GM18508 (cell line): Measurements from ENCODE around the gene PRAC2.
"Not testable (repeated sequence)": the region's sequence is repeated elsewhere in the genome, so short reads cannot be mapped to it uniquely, and the experiment has no call there.

Experiments used
- ATAC-seq: cut with Tn5 transposase; IDR thresholded peaks from one replicate; pipeline ENCODE4 v1.9.1; 2021; ENCODE audit warnings: moderate number of reproducible peaks; ENCODE audit not compliant: insufficient read depth, unreplicated experiment

Gene PRAC2

DNA sequence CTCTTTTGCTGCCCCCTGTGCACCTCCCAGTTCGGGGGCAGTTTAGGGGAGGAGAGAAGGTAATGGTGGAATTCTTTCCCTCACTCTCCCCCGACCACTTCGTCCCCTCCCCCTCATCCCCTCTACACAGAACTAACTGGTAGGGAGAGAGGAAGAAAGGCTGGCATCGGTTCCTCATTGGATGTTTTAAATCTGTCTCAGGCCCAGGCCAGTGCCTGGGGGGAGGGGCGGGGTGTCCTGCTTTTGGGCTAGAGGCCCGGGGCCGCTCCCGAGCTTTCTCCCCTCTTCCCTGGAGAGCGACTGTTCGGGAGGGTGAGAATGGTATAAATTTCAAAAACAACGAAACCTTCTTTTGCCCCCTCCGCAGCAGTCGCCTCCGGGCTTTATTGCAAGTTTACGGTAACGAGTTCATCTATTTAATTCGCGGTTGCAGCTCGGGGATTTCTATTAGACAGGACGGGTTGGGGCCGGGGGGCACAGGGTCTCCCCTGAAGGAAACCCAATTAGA, at the start of gene PRAC2:
TSS of gene PRAC2 (plus strand) at position 271 of the 508 bp plus-strand sequence. CDS start 1,226 bp downstream, outside the sequence.
- no peak for ATAC-seq

DNA sequence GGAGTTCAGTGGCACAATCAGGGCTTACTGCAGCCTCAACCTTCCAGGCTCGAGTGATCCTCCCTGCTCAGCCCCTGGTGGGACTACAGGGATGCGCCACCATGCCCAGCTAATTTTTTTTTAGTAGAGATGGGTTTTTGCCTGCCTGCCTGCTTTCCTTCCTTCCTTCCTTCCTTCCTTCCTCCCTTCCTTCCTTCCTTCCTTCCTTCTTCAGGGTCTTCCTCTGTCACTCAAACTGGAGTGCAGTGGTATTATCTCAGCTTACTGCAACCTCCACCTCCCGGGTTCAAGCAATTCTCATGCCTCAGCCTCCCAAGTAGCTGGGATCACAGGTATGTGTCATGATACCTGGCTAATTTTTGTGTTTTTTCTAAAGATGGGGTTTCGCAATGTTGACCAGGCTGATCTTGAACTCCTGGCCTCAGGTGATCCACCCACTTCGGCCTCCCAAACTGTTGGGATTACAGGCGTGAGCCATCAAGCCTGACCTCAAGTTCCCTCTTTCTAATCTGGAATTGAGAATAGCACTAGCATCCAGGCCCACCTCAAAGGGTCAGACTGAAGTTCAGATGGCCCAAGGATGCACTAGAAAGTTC, 45.9 kb upstream of the PRAC2 start:
- no peak for ATAC-seq

DNA sequence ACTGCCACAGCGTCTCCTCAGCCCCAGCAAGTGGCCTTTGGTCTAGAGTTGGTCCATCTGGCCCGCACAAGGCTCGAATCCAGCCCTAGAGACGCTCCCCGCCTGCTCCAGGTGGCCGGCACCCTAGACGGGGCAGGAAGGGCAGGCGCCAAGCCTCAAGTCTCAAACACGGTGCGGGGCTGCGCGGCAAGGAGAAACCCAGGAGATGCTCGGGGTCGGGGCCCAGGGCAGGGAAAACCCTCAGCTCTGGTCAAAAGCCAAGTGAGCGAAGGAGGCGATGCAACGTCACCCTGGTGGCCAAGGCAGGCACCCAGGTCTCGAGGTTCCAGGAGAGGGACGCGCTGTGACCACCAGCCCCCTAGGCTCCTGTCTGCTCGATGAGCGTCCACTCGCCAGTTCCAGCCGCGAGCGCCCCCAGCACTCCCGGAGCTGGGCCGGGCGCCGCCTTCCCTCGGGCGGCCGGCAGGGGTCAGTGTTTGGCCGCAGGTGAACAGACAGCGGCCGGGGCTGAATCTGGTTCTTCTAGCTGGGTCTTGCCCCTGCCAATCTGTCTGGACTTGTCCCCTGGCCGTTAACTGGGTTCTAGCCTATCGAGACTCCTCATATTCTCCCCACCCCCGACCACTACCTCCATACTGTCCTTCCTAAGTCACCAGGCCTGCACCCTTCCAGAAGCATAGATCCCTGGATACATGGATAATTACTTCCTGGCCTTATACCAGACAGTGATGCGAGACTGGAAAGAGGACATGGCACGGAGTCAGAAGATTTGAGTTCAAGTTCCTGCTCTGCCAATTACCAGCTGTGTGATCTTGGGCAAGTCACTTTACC, 44.6 kb upstream of the PRAC2 start:
- no peak for ATAC-seq

DNA sequence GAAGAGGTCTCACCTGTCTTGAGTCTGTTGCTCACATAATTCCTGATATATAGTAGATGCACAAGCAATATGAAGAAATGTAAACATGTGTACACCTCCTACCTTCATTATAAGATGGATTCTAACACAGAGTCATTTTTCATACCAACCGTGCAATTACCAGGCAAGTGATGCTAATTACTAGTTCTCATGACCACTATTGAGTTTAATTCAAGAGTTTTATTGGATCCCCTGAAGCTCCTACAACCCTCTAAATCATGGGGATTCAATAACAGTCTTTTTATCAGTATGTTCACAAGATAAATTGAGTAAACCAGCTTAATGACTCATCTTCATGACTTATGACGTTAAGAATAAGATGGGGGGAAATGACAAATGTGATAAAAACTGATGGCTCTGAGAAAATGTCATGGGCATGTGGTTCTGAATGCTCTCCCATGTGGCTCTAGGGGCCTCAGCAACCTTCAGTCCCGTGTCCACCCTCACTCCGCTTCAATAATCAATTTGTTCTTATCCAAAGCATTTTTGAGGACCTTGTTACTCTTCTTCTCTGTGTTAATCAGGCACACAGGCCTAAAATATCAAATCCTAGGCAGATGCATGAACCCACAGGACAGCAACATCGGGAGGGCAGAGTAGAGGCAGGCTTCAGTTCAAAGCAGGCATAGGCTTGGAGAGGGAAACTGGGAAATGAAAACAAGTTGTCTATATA, 43.4 kb upstream of the PRAC2 start:
- no peak for ATAC-seq

DNA sequence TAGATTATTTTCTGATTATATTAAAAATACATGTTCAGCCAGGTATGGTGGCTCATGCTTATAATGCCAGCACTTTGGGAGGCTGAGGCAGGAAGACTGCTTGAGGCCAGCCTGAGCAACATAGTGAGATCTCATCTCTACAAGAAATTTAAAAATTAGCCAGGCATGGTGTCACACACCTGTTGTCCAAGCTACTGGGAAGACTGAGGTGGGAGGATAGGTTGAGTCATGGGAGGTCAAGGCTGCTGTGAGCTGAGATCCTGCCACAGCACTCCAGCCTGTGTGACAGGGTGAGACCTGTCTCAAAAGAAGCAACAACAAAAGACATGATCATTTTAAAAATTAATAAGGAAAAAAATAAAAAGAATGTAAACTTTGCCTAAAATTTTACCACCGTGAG, 41.4 kb upstream of the PRAC2 start:
- no peak for ATAC-seq

DNA sequence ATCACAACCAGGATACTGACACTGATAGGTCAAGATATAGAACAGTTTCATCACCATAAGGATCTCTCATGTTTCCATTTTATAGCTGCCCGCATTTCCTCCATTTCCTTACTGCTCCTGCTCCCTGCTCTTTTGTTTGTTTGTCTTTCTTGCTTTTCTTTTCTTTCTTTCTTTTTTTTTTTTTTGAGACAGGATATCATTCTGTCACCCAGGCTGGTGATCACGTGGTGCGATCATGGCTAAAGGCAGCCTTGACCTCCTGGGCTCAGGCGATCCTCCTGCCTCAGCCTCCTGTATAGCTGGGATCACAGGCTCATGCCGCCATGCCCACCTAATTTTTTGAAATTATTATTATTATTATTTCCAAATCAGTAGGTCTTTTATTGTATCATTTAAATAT, 32.3 kb upstream of the PRAC2 start:
- no peak for ATAC-seq

DNA sequence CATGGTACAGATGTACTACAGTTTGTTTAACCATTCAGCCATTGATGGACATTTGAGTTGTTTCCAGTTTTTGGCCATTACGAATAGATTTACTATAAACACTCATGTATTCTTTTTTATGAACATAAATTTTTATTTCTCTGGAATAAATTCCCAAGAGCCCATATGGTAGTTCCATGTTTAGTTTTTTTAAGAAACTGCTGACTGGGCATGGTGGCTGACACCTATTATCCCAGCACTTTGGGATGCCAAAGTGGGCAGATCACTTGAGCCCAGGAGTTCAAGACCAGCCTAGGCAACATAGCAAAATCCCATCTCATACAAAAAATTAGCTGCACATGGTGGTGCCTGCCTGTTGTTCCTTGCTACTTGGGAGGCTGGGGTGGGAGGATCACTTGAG, 30.9 kb upstream of the PRAC2 start:
- ATAC-seq, result no peak

DNA sequence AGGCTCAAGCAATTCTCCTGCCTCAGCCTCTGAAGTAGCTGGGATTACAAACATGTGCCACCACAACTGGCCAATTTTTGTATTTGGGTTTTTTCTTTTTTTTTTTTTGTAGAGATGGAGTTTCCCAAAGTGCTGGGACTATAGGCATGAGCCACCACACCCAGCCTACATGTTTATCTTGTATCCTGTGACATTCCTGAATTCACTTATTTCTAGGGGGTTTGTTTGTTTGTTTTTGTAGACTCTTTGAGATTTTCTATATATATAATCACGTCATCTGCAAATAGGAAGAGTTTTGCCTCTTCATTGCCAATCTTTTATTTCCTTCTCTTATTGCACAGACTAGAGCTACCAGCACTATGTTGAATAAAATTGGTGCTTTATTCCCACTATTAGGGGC, 29.8 kb upstream of the PRAC2 start:
- ATAC-seq, result no peak

DNA sequence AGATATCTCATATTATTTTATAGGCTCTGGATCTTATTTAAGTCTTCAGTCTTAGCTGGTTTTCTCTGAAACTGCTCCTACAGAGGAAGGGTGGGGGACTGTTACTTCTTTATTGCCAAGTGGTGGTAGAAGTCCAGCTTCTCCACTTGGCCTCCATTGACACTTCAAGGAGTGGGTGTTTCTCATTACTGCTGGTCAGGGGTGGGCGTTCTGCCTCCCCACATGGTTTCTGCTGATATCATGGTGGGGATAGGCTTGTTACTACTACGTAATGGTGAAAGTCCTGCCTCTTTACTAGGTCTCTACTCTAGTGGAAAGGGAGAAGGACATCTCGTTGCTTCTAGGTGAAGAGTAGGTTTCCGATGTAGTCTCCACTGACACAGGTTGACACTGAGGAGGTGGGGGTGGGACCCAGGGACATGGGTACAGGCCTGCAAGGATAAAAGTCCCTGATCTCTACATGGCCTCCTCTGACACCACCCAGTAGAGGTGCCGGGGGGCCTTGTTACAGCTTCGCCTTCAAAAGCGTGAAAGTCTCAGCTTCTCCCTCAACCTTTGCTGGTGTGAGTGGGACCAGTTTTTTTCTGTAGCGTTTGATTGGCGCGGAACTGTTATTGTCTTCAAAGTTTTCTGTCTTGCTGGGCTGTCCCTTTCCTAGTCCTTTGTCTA, 21.0 kb upstream of the PRAC2 start:
- no peak for ATAC-seq

DNA sequence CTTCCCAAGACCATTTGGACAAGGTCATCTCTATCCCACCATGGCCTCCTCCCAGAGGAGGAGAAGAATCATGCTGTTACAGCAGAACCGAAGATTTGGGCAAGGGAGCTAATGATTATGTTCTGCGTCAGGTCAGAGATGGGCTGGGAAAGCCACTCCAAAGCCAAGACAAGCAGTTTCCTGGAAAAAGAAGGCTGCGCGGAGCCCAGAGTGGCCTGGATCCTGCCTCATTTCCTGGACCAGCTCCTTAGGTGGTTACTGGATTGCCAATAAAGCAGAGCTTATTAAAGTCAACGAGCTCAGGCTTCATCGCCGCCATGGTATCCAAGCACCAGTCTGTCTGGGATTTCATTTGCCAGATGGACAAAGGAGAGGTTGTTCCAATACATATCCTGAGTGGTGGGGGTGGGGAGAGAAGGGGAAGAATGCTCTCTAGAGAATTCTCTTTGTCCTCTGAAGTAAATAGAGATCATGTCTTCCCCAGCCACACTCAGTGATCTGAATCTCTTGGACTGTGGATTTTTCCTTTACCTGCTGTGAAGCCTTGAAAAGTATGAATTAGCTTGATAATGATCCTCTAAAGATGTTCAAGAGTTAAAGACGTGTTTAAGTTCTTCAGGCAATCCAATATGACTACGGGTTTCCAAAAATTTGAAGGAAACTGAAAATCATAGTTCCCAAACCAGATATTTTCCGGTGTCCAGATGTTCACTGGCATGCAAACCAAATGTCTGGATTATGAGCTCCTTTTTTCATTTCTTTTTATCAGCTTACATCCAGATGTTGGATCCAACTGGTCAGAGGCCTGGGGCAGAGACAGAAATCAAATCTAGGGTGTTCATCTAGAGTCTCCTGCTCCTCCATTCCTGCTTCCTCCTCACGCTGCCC, 18.4 kb upstream of the PRAC2 start:
- no peak for ATAC-seq

DNA sequence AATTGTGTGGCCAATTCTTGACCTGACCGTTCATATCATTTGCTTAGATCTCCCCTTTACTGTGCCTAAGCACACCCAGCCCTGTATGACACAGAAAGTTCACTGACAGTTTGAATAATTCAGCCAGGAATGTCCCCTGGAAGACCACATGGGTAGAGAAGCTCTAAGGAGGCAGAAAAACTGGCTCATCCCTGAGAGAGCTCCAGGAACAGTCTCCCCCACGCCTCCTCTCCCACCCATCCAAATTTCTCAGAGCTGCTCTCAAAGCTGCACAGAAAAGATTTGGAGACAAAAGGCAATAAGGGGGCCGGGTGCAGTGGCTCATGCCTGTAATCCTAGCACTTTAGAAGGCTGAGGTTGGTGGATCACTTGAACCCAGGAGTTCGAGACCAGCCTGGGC, 11.9 kb upstream of the PRAC2 start:
- ATAC-seq, result no peak

DNA sequence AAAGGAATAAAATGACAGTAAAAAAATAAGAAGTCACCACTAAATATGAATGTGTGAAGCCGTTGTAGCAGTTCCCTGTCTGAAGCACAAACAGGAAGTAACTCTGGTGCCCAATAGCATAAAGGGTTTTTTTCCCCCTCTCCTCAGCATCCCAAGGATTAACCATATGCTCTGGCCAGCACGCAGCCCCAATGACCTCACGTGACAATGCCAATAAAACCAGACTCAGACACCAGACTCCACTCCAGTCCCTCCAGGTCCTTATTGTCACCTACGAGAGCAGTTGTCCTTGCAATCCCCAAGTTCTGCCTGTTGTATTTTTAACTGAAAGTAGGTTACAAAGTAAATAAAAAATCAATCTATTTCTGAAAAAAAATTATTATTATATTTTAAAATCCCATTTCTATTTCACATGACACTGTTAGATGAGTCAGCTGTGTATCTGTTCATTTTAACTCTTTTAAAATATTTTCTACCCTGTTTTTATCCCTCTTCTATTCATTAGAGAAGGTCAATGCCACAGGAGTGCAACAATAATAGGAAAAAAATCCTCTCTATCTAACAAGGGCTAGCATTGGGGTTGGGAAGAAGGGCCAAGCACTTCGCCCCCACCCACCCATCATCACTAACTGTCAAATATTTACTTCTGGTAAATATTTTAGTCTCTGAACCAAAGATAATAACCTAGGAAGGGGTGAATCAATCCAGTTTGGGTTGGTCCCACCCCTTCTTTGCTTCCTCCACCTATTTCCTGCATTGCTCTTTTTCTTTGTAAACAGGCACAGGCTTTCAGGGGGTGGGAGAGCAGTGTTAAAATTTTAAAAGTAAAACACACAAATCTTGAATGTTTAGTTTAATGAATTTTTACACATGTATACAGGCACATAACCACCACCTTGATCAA, 7.2 kb upstream of the PRAC2 start:
- no peak for ATAC-seq

DNA sequence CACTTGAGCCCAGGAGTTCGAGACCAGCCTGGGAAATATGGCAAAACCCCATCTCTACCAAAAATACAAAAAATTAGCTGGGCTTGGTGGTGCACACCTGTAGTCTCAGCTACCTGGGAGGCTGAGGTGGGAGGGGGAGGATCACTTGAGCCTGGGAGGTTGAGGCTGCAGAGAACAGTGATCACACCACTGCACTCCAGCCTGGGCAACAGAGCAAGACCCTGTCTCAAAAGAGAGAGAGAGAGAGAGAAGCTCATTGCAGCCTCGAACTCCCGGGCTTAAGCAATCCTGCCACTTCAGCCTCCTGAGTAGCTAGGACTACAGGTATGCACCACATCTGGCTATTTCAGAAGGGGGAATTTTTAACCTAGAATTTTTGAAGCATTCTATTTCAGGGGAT, 6.4 kb upstream of the PRAC2 start:
- not testable (repeated sequence) for ATAC-seq

DNA sequence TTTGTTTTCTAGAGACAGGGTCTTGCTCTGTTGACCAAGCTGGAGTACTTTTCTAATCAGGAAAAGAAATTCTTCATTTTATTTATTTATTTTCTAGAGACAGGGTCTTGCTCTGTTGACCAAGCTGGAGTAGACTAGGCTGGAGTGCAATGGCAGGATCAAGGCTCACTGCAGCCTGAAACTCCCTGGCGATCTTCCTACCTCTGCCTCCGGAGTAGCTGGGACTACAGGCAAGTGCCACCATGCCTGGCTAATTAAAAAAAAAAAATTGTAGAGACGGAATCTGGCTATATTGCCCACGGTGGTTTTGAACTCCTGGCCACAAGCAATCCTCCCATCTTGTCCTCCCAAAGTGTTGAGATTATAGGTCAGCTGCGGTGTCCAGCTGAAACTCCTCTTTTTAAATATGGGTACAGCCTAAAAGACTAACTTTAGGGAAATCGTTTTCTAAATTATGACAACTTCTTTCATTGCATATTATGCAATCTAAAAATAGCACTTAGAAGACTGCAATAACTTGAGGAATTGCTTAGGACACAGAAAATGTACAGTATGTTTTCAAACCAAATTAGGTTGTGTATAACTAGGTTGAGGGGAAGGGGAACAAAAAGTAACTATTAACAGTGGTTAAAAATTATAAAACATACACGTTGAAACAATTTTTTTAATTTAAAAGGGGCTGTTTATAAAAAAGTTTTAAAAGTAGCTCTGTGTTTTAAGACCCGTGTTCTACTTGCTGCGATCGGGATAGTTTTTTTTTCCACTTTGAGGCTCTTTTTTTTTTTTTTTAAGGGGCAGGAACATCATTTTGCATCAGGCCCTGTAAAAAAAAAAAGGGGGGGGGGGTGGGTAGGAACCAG, 5.4 kb upstream of the PRAC2 start:
- ATAC-seq, result no peak

DNA sequence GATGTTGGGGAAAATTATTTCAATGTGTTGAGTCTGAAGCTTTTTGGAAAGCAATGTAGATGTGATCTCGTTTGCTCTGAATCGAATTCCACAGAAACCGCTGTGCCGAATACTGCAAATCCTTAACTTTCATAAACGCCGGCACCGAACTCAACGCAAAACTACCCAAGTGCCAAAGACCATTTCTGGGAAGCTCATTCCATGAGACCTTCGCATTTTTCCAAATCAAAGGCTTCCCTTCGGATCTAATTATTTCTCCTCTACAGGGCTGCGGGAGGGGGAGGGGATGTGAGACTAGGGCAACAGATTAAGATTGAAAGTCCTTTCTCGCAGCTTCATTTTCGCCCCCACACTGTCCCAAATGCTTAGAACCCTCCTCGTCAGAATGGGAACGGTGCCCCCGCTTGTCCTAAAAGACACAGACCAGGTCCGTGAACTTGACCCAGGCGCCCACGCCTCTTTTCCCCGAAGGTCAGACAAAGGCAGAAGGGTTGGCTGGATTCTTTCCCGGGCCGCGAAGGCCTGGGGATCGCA, 4.7 kb upstream of the PRAC2 start:
- ATAC-seq, result no peak

DNA sequence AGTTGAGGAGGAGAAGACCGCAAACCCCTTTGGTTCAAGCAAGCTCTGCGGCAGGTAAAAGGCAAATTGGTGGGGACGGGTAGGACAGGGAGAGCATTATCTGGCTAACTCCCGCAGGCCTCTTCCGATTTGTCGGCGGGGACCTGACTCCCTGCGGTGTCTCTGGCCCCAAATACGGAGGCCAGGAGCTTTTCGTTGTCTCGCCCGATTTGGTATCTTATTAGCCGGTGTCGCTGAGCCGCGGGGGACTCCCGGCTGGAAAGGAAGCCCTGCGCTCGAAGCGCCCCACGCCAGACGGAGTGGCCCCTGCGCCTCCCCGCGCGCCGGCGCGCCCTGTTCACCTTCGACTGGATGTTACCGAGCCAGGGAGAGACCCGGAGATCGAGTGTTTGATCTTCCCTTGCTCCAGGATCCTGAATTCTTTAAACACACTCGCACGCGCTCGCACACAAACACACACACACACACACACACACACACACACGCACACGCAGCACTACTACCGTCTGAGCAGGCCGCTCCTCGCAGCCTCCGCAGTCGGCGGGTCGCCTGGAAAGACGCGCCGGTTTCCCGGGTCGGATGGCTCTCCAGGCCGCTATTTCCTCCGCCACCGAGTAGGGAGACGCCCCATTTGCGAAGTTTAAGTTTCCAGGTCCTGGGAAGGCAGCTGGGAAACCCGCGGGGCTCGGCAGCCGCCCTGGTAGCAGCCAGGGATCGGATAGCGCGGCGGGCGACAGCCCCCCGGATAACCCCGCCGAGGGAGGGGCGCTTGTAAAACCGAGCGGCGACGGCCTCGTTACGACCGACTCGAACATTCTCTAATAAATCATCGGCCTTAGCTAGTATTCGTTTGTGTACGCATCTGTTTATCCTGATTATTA, 4.0 kb upstream of the PRAC2 start:
- ATAC-seq, result no peak
